Thoracic aorta (tissue), 2 donors: ENCODE data around the gene LIMA1. TPM values are rescaled to one million over a fixed set of nuclear protein-coding genes. Genes with fewer than 3 reads are reported as not detected.

Source experiments
- ATAC-seq: fragments of 150-250 bp; one replicate; pipeline ENCODE4 v1.8.0; 2017; ENCODE audit warnings: low read depth; ENCODE audit not compliant: insufficient number of reproducible peaks, low FRiP score
- DNase-seq: peaks from one replicate; pipeline ENCODE4 v3.0.0-alpha.2; 2020; ENCODE audit warnings: low spot score
- H3K27ac ChIP-seq, 2 donors: fragments of 200-600 bp; sonication (generic); 1 replicate in 1 of 2; 2 replicates in 1 of 2; pipeline ENCODE4 v1.5.1; 2016; ENCODE audit warnings: mild to moderate bottlenecking in 2 of 2, moderate library complexity in 2 of 2
- H3K27me3 ChIP-seq: fragments of 200-600 bp; sonication (generic); replicated peaks from 2 replicates; pipeline ENCODE4 v1.6.0; 2016; ENCODE audit warnings: mild to moderate bottlenecking; ENCODE audit not compliant: insufficient read depth
- H3K36me3 ChIP-seq: fragments of 200-600 bp; sonication (generic); one replicate; pipeline ENCODE4 v1.5.1; 2016
- H3K4me1 ChIP-seq, 2 donors: fragments of 200-600 bp; sonication (generic); 1 replicate in 1 of 2; 2 replicates in 1 of 2; pipeline versions ENCODE4 v1.5.1 to v1.6.0; 2016; ENCODE audit warnings: low read depth in 2 of 2, mild to moderate bottlenecking in 1 of 2; ENCODE audit not compliant: control insufficient read depth in 1 of 2
- H3K4me3 ChIP-seq: fragments of 200-600 bp; sonication (generic); 2 replicates; pipeline ENCODE4 v1.5.1; 2016; ENCODE audit warnings: mild to moderate bottlenecking
- H3K9me3 ChIP-seq: fragments of 200-600 bp; sonication (generic); 2 replicates; pipeline ENCODE4 v1.5.1; 2016
- total RNA-seq, 2 donors: library from RNA; depleted of rRNA; stranded (reverse); fragments of >200 nt; gene quantifications; one replicate each; pipeline versions ENCODE4 v1.1.0 to v1.2.3, GENCODE V29; 2016
- TF ChIP-seq, protein P1 (sequence below): fragments of 200-600 bp; sonication (generic); IDR thresholded peaks from one replicate; pipeline ENCODE4 v1.5.1; 2019; ENCODE audit warnings: antibody characterized with exemption

LIMA1 gene
- total RNA-seq, 2 donors from 2014 or later = 103 to 194 TPM

DNA sequence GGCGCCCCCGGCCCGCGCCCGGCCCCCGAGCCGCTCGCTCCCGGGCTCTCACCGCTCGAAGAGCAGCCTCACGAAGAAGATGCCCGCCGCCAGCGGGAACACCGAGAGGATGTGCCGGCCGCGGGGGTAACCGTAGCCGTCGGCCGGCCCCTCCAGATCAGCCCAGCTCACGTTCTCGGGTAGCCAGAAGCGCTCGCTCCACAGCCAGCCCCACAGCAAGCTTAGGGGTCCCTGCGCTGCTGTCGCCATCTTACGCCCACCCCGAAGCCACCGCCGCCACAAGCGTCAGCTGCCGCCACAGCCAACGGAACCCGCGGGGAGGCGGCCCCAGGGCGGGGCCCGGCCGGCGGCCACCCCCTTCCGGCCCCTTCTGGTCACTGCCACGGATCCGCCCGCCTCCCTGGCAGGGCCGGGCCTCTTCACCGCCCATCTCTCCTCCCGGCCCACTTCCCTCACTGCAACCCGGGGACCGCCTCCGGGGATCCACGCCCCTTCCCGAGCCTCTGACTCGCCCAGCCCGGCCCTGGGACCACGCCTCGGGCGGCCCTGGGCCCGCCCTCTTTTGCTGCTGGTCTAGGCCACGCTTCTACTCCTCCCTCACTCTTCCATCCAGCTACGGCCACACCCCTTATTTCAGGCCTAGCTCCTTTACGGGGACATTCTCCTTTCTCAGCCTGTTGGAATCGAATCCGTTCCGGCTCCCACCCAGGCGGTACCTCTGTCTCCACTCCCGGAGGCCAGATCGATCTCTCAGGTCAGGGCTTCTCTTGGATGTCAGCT lies 116.1 kb downstream of the LIMA1 start, which contains the start of gene CERS5:
CERS5 (minus strand) TSS at position 321 of the 780 bp plus-strand sequence; CDS start at position 249, 72 bp downstream.
- no peaks in the 10 kb centered on the region for H3K9me3 ChIP-seq
- H3K4me3 ChIP-seq = peak within 1 kb of the TSS; percentile 99
- peak within 1 kb of the TSS; percentile 96 to 97 for H3K27ac ChIP-seq
- no peaks in the 10 kb centered on the region for H3K36me3 ChIP-seq
- H3K27me3 ChIP-seq = no peaks in the 10 kb centered on the region
- peaks cover 0 to 36% of the 10 kb centered on the region in 2 donors for H3K4me1 ChIP-seq
- peak; percentile 93 for ATAC-seq
- DNase-seq = peak; percentile 95
- TF ChIP-seq, protein P1, sequence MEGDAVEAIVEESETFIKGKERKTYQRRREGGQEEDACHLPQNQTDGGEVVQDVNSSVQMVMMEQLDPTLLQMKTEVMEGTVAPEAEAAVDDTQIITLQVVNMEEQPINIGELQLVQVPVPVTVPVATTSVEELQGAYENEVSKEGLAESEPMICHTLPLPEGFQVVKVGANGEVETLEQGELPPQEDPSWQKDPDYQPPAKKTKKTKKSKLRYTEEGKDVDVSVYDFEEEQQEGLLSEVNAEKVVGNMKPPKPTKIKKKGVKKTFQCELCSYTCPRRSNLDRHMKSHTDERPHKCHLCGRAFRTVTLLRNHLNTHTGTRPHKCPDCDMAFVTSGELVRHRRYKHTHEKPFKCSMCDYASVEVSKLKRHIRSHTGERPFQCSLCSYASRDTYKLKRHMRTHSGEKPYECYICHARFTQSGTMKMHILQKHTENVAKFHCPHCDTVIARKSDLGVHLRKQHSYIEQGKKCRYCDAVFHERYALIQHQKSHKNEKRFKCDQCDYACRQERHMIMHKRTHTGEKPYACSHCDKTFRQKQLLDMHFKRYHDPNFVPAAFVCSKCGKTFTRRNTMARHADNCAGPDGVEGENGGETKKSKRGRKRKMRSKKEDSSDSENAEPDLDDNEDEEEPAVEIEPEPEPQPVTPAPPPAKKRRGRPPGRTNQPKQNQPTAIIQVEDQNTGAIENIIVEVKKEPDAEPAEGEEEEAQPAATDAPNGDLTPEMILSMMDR = peak; percentile 31

DNA sequence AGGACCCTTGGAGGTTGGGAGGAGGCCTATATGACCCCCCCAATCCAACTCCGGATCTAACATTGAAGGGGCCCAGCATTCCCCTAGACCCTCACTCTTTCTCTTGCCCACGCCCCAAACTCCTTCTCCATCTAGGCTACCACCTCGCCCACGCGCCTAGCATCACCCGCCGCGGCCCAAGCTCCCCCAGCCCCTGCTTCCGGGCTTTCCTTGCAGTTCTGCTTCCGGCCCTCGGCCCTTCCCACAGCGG lies 116.6 kb downstream of the LIMA1 start:
- DNase-seq (no peak), ATAC-seq (no peak)
- TF ChIP-seq, protein P1 = no peak
- Histone ChIP-seq H3K9me3 (no peaks in the 10 kb centered on the region), H3K4me3 (peak overlapping the region; percentile 99), H3K4me1 (peaks cover 0 to 36% of the 10 kb centered on the region in 2 donors), H3K27ac (peak overlapping the region; percentile 96 to 97), H3K36me3 (no peaks in the 10 kb centered on the region), H3K27me3 (no peaks in the 10 kb centered on the region)

DNA sequence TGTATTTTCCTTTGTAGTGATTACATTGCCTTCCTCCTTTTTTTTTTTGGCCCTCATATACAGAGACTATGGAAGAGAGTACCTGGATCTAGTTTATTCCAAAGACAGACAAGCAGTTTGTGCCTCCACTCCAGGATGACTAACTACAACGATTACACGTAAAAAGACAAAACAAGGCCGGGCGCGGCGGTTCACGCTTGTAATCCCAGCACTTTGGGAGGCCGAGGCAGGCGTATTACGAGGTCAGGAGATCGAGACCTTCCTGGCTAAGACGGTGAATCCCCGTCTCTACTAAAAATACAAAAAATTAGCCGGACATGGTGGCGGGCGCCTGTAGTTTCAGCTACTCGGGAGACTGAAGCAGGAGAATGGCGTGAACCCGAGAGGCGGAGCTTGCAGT lies 118.4 kb downstream of the LIMA1 start:
- Histone ChIP-seq H3K27me3 (no peaks in the 10 kb centered on the region), H3K9me3 (no peaks in the 10 kb centered on the region), H3K27ac (no peak overlapping the region), H3K36me3 (no peaks in the 10 kb centered on the region), H3K4me1 (peaks cover 0 to 43% of the 10 kb centered on the region in 2 donors), H3K4me3 (no peak overlapping the region)
- no peak for DNase-seq
- TF ChIP-seq, protein P1 = no peak
- ATAC-seq = no peak

- Histone ChIP-seq H3K9me3 (no peaks in the 10 kb centered on the region), H3K27ac (no peak overlapping the region), H3K27me3 (no peaks in the 10 kb centered on the region), H3K36me3 (no peaks in the 10 kb centered on the region), H3K4me1 (peaks cover 0 to 46% of the 10 kb centered on the region in 2 donors), H3K4me3 (no peak overlapping the region)
- TF ChIP-seq, protein P1 = no peak
- no peak for ATAC-seq
- DNase-seq = no peak
Measured at GRCh38 chr12:50162230-50162629, 121.1 kb downstream of the LIMA1 start.

DNA sequence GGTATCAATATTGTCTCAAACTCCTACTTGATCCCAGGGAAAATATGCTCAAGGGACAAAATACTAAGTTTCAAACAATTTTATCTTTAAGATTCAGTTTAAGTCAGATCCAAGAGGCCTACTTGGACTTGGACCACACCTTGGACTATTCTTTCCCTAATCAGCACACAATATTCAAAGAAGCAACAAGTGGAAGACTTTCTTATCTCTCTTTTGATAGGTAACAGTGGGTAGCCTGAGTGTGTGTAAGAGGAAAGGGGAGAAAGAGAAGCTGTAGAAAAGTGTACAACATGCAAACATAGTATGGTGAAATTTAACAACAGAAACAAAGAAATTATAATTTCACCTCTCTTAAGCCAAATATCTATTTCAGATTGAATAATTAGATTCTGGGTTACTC lies 122.7 kb downstream of the LIMA1 start:
- Histone ChIP-seq H3K36me3 (no peaks in the 10 kb centered on the region), H3K27me3 (no peaks in the 10 kb centered on the region), H3K4me3 (no peak overlapping the region), H3K27ac (no peak overlapping the region), H3K4me1 (peaks cover 0 to 43% of the 10 kb centered on the region in 2 donors), H3K9me3 (no peaks in the 10 kb centered on the region)
- ATAC-seq = no peak
- no peak for DNase-seq
- TF ChIP-seq, protein P1 = no peak
